Astrocyte (in vitro differentiated cells and primary cell): Measurements from ENCODE around the gene ARL2BP.

Experiments
- EZH2 ChIP-seq: IDR thresholded peaks from 2 replicates; pipeline ENCODE4 v1.6.1; 2012; ENCODE audit warnings: mild to moderate bottlenecking, low read length, inconsistent platforms; ENCODE audit not compliant: insufficient read depth
- TF ChIP-seq, protein P1 (sequence below): IDR thresholded peaks from 2 replicates; pipeline ENCODE4 v1.5.1; 2011; ENCODE audit warnings: low read depth, mild to moderate bottlenecking, inconsistent platforms, low read length, moderate library complexity; ENCODE audit not compliant: insufficient read depth

DNA sequence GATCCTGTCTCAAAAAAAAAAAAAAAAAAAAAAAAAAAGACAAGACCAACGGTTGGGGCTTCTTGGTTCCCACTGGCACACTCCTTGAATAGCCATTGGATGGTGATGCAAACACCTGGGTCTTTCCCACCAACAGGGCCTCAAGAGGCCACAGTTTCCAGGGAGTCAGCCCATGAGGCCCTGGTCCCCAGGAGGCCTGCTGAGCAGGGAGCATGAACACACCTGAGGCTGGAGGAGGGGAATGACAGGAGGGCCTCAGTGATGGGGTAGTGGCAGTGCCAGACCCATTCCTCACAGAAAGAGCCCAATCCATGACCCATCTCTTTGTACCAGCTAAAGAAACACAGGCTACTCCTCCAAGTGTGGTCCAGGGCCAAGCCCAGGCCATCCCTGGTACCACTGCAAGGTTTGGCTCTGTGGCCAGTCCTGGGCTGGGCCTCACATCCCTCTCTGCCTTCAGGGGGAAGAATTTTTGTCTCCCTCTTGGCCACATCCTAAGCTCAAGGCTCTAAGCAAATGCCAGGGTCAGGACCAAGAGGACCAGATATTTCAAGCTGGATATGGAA lies 13.9 kb downstream of the ARL2BP start:
- TF ChIP-seq, protein P1, sequence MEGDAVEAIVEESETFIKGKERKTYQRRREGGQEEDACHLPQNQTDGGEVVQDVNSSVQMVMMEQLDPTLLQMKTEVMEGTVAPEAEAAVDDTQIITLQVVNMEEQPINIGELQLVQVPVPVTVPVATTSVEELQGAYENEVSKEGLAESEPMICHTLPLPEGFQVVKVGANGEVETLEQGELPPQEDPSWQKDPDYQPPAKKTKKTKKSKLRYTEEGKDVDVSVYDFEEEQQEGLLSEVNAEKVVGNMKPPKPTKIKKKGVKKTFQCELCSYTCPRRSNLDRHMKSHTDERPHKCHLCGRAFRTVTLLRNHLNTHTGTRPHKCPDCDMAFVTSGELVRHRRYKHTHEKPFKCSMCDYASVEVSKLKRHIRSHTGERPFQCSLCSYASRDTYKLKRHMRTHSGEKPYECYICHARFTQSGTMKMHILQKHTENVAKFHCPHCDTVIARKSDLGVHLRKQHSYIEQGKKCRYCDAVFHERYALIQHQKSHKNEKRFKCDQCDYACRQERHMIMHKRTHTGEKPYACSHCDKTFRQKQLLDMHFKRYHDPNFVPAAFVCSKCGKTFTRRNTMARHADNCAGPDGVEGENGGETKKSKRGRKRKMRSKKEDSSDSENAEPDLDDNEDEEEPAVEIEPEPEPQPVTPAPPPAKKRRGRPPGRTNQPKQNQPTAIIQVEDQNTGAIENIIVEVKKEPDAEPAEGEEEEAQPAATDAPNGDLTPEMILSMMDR = no peak
- TF ChIP-seq EZH2 = no peak
